Measurements from ENCODE around the gene ITPR2. TPM values are rescaled to one million over a fixed set of nuclear protein-coding genes. Genes with fewer than 3 reads are reported as not detected.
A peak's percentile ranks its signal among the peaks of the same experiment; 100 is the strongest.

The ITPR2 gene
- total and polyA plus RNA-seq, 12 donors: 5.1 to 144 (median 66.4) TPM

- no peak overlapping the region for H3K4me3 ChIP-seq
- TF ChIP-seq CTCF (IDR thresholded peaks at IDR 0.05) (no peak), POLR2A (IDR thresholded peaks at IDR 0.05) (no peak)
- H3K4me1 ChIP-seq (replicated peaks in 1 of 2): peaks cover 0 to 23% of the 10 kb centered on the region in 2 donors
- no peak overlapping the region for H3K27ac ChIP-seq
- H3K9me3 ChIP-seq (replicated peaks in 1 of 3): no peaks in the 10 kb centered on the region
- no peaks in the 10 kb centered on the region for H3K36me3 ChIP-seq (replicated peaks in 1 of 2)
- DNase-seq: no peak
- WGBS, 4 donors: 94 to 98% (median 95%) methylated on average over 6 of the region's 6 CpGs
- H3K27me3 ChIP-seq: no peaks in the 10 kb centered on the region
- intact Hi-C loops (cut with DNase I): no loop called here
These were observed 200.2 kb downstream of the ITPR2 start for GRCh38 chr12:26632756-26633155.

GRCh38 chr12:26631846-26632245 is 201.1 kb downstream of the ITPR2 start:
- no peak overlapping the region for H3K4me3 ChIP-seq
- H3K27ac ChIP-seq: no peak overlapping the region
- H3K36me3 ChIP-seq (replicated peaks in 1 of 2): no peaks in the 10 kb centered on the region
- intact Hi-C loops (cut with DNase I): no loop called here
- no peak for DNase-seq
- H3K4me1 ChIP-seq (replicated peaks in 1 of 2): peaks cover 0 to 20% of the 10 kb centered on the region in 2 donors
- TF ChIP-seq POLR2A (IDR thresholded peaks at IDR 0.05) (no peak), CTCF (IDR thresholded peaks at IDR 0.05) (no peak)
- H3K9me3 ChIP-seq (replicated peaks in 1 of 3): no peaks in the 10 kb centered on the region
- H3K27me3 ChIP-seq: no peaks in the 10 kb centered on the region
- WGBS, 4 donors: 76 to 97% (median 92%) methylated on average over 6 of the region's 6 CpGs

GRCh38 chr12:26630546-26631027 is 202.4 kb downstream of the ITPR2 start:
- Histone ChIP-seq H3K27ac (peak overlapping the region; percentile 57 to 79 (median 68)), H3K4me1 (replicated peaks in 1 of 2) (peaks cover 0 to 19% of the 10 kb centered on the region in 2 donors), H3K36me3 (replicated peaks in 1 of 2) (no peaks in the 10 kb centered on the region), H3K4me3 (peak overlapping the region in 1 of 4 donors; percentile 13), H3K27me3 (no peaks in the 10 kb centered on the region), H3K9me3 (replicated peaks in 1 of 3) (no peaks in the 10 kb centered on the region)
- intact Hi-C loops (cut with DNase I): no loop called here
- WGBS, 4 donors: 18 to 37% (median 31%) methylated on average over 10 of the region's 10 CpGs
- TF ChIP-seq POLR2A (IDR thresholded peaks at IDR 0.05): peak in 1 of 2 donors; percentile 41
- TF ChIP-seq CTCF (IDR thresholded peaks at IDR 0.05): no peak
- peak; percentile 55 to 79 (median 72) for DNase-seq

GRCh38 chr12:26629864-26630263 is 203.1 kb downstream of the ITPR2 start:
- Histone ChIP-seq H3K4me3 (no peak overlapping the region), H3K9me3 (replicated peaks in 1 of 3) (no peaks in the 10 kb centered on the region), H3K27ac (peak overlapping the region in 4 of 5 donors; percentile 46 to 79 (median 64)), H3K27me3 (no peaks in the 10 kb centered on the region), H3K4me1 (replicated peaks in 1 of 2) (peaks cover 0 to 19% of the 10 kb centered on the region in 2 donors), H3K36me3 (replicated peaks in 1 of 2) (no peaks in the 10 kb centered on the region)
- WGBS, 4 donors: 13 to 34% (median 26%) methylated on average over 1 of the region's 1 CpG
- intact Hi-C loops (cut with DNase I): no loop called here
- TF ChIP-seq POLR2A (IDR thresholded peaks at IDR 0.05) (no peak), CTCF (IDR thresholded peaks at IDR 0.05) (peak in 5 of 6 experiments; percentile 43 to 54 (median 48))
- DNase-seq: peak in 4 of 7 donors; percentile 22 to 39 (median 26)

Data from adrenal gland (tissue), 12 donors.